Progenitor cell of endocrine pancreas (in vitro differentiated cells): ENCODE data around the gene PTP4A1. TPM values are rescaled to one million over a fixed set of nuclear protein-coding genes. Genes with fewer than 3 reads are reported as not detected.

Experiments
- DNase-seq: peaks from one replicate; pipeline ENCODE4 v3.0.0; 2021; ENCODE audit warnings: low spot score; ENCODE audit not compliant: unreplicated experiment
- H3K27ac Mint-ChIP-seq: 2 replicates; pipeline ENCODE4 v1.8.0; 2021; ENCODE audit warnings: mild to moderate bottlenecking, moderate library complexity, mixed read lengths
- H3K27me3 Mint-ChIP-seq: 2 replicates; pipeline ENCODE4 v1.8.0; 2021; ENCODE audit warnings: mixed read lengths
- H3K36me3 Mint-ChIP-seq: 2 replicates; pipeline ENCODE4 v1.8.0; 2022; ENCODE audit warnings: mixed read lengths; ENCODE audit not compliant: insufficient read depth
- H3K4me1 Mint-ChIP-seq: 2 replicates; pipeline ENCODE4 v1.8.0; 2021; ENCODE audit warnings: low read depth, mixed read lengths
- H3K4me3 Mint-ChIP-seq: 2 replicates; pipeline ENCODE4 v1.8.0; 2021; ENCODE audit warnings: low read depth, mild to moderate bottlenecking, moderate library complexity, mixed read lengths
- H3K9me3 Mint-ChIP-seq: 2 replicates; pipeline ENCODE4 v1.8.0; 2021; ENCODE audit warnings: low read depth, mixed read lengths
- CTCF ChIP-seq: fragments of 200-600 bp; sonication (generic); IDR thresholded peaks from one replicate; pipeline ENCODE4 v1.5.0; 2021; ENCODE audit warnings: antibody characterized with exemption, mild to moderate bottlenecking; ENCODE audit not compliant: unreplicated experiment
- total RNA-seq: library from RNA; stranded (reverse); gene quantifications from 2 replicates; pipeline ENCODE4 v1.2.1, GENCODE V29; 2021

PTP4A1 gene
- total RNA-seq, 1 donor from 2014 or later, result 95.3 TPM

- no peak for TF ChIP-seq CTCF
- H3K27me3 Mint-ChIP-seq, result no peaks in the 10 kb centered on the region
Measured at GRCh38 chr6:63527658-63528514, 44.4 kb upstream of the PTP4A1 start.

GRCh38 chr6:63529498-63529897 is 42.8 kb upstream of the PTP4A1 start:
- no peak for DNase-seq
- Mint-ChIP-seq H3K9me3 (no peaks in the 10 kb centered on the region), H3K36me3 (no peaks in the 10 kb centered on the region), H3K4me3 (no peak overlapping the region), H3K27ac (no peak overlapping the region), H3K4me1 (peaks cover 4% of the 10 kb centered on the region), H3K27me3 (no peaks in the 10 kb centered on the region)
- TF ChIP-seq CTCF, result no peak

More at GRCh38 chr6:63527658-63528514, 44.4 kb upstream of the PTP4A1 start:
- no peak overlapping the region for H3K4me3 Mint-ChIP-seq
- no peak for DNase-seq
- no peak overlapping the region for H3K27ac Mint-ChIP-seq
- no peaks in the 10 kb centered on the region for H3K36me3 Mint-ChIP-seq
- H3K9me3 Mint-ChIP-seq, result no peaks in the 10 kb centered on the region
- H3K4me1 Mint-ChIP-seq, result peaks cover 4% of the 10 kb centered on the region

GRCh38 chr6:63530182-63530581 is 42.1 kb upstream of the PTP4A1 start:
- no peak for DNase-seq
- Mint-ChIP-seq H3K27me3 (no peaks in the 10 kb centered on the region), H3K36me3 (no peaks in the 10 kb centered on the region), H3K4me3 (no peak overlapping the region), H3K9me3 (no peaks in the 10 kb centered on the region), H3K27ac (no peak overlapping the region), H3K4me1 (peaks cover 4% of the 10 kb centered on the region)
- TF ChIP-seq CTCF, result no peak

- Mint-ChIP-seq H3K36me3 (no peaks in the 10 kb centered on the region), H3K4me3 (no peak overlapping the region), H3K27me3 (no peaks in the 10 kb centered on the region), H3K9me3 (no peaks in the 10 kb centered on the region), H3K27ac (no peak overlapping the region), H3K4me1 (peaks cover 4% of the 10 kb centered on the region)
- TF ChIP-seq CTCF, result no peak
- DNase-seq, result no peak
Measured at GRCh38 chr6:63530991-63531390, 41.3 kb upstream of the PTP4A1 start.

GRCh38 chr6:63533026-63533425 is 39.3 kb upstream of the PTP4A1 start:
- Mint-ChIP-seq H3K36me3 (no peaks in the 10 kb centered on the region), H3K27ac (no peak overlapping the region), H3K4me1 (peaks cover 11% of the 10 kb centered on the region), H3K27me3 (no peaks in the 10 kb centered on the region), H3K9me3 (no peaks in the 10 kb centered on the region), H3K4me3 (no peak overlapping the region)
- DNase-seq, result no peak
- no peak for TF ChIP-seq CTCF
